Measurements from ENCODE around the gene SETD3.

SETD3 gene

GRCh38 chr14:99512571-99513182, 32.0 kb upstream of the SETD3 start:
- TF ChIP-seq GATA3 (IDR thresholded peaks at IDR 0.05; ENCODE audit: low read depth, low read length) (no peak), GATA2 (IDR thresholded peaks at IDR 0.05; ENCODE audit: low read depth, low read length) (no peak)

GRCh38 chr14:99512110-99512449, 31.4 kb upstream of the SETD3 start:
- TF ChIP-seq GATA3 (IDR thresholded peaks at IDR 0.05; ENCODE audit: low read depth, low read length) = no peak
- no peak for TF ChIP-seq GATA2 (IDR thresholded peaks at IDR 0.05; ENCODE audit: low read depth, low read length)

- TF ChIP-seq GATA2 (IDR thresholded peaks at IDR 0.05; ENCODE audit: low read depth, low read length) = no peak
- TF ChIP-seq GATA3 (IDR thresholded peaks at IDR 0.05; ENCODE audit: low read depth, low read length) = no peak
Measured at GRCh38 chr14:99511421-99512109, 30.9 kb upstream of the SETD3 start.

- TF ChIP-seq GATA2 (IDR thresholded peaks at IDR 0.05; ENCODE audit: low read depth, low read length) (no peak), GATA3 (IDR thresholded peaks at IDR 0.05; ENCODE audit: low read depth, low read length) (no peak)
Measured at GRCh38 chr14:99510556-99511139, 30.0 kb upstream of the SETD3 start.

GRCh38 chr14:99509871-99510555, 29.4 kb upstream of the SETD3 start:
- no peak for TF ChIP-seq GATA2 (IDR thresholded peaks at IDR 0.05; ENCODE audit: low read depth, low read length)
- no peak for TF ChIP-seq GATA3 (IDR thresholded peaks at IDR 0.05; ENCODE audit: low read depth, low read length)

GRCh38 chr14:99508896-99509629, 28.4 kb upstream of the SETD3 start:
- TF ChIP-seq GATA3 (IDR thresholded peaks at IDR 0.05; ENCODE audit: low read depth, low read length) (no peak), GATA2 (IDR thresholded peaks at IDR 0.05; ENCODE audit: low read depth, low read length) (no peak)

GRCh38 chr14:99507860-99508640, 27.4 kb upstream of the SETD3 start:
- no peak for TF ChIP-seq GATA2 (IDR thresholded peaks at IDR 0.05; ENCODE audit: low read depth, low read length)
- TF ChIP-seq GATA3 (IDR thresholded peaks at IDR 0.05; ENCODE audit: low read depth, low read length) = no peak

GRCh38 chr14:99506276-99506675, 25.6 kb upstream of the SETD3 start:
- TF ChIP-seq GATA2 (IDR thresholded peaks at IDR 0.05; ENCODE audit: low read depth, low read length) = no peak
- no peak for TF ChIP-seq GATA3 (IDR thresholded peaks at IDR 0.05; ENCODE audit: low read depth, low read length)

GRCh38 chr14:99505089-99505488, 24.4 kb upstream of the SETD3 start:
- TF ChIP-seq GATA3 (IDR thresholded peaks at IDR 0.05; ENCODE audit: low read depth, low read length) (no peak), GATA2 (IDR thresholded peaks at IDR 0.05; ENCODE audit: low read depth, low read length) (no peak)

GRCh38 chr14:99503848-99504453, 23.3 kb upstream of the SETD3 start:
- no peak for TF ChIP-seq GATA2 (IDR thresholded peaks at IDR 0.05; ENCODE audit: low read depth, low read length)
- TF ChIP-seq GATA3 (IDR thresholded peaks at IDR 0.05; ENCODE audit: low read depth, low read length) = no peak

GRCh38 chr14:99502989-99503421, 22.3 kb upstream of the SETD3 start:
- TF ChIP-seq GATA2 (IDR thresholded peaks at IDR 0.05; ENCODE audit: low read depth, low read length) = no peak
- no peak for TF ChIP-seq GATA3 (IDR thresholded peaks at IDR 0.05; ENCODE audit: low read depth, low read length)

GRCh38 chr14:99497894-99498293, 17.2 kb upstream of the SETD3 start:
- no peak for TF ChIP-seq GATA2 (IDR thresholded peaks at IDR 0.05; ENCODE audit: low read depth, low read length)
- no peak for TF ChIP-seq GATA3 (IDR thresholded peaks at IDR 0.05; ENCODE audit: low read depth, low read length)

- no peak for TF ChIP-seq GATA3 (IDR thresholded peaks at IDR 0.05; ENCODE audit: low read depth, low read length)
- TF ChIP-seq GATA2 (IDR thresholded peaks at IDR 0.05; ENCODE audit: low read depth, low read length) = no peak
Measured at GRCh38 chr14:99497341-99497740, 16.7 kb upstream of the SETD3 start.

Data from SH-SY5Y (cell line).